CD4-positive, alpha-beta T cell (primary cell): ENCODE measurements around the gene CEP85. TPM values are rescaled to one million over a fixed set of nuclear protein-coding genes. Genes with fewer than 3 reads are reported as not detected.

Experiments used
- ATAC-seq: fragments of 200-7000 bp; cut with Tn5 transposase; one replicate; pipeline ENCODE4 v1.10.0; 2022; ENCODE audit warnings: mild to moderate bottlenecking; ENCODE audit not compliant: poor library complexity
- CTCF ChIA-PET: fragments of 350-600 bp; sonication (Branson Sonifier 250); formaldehyde crosslinking; loops from one replicate; lab custom pipeline; 2021; ENCODE audit warnings: antibody characterized with exemption, inconsistent platforms; lab: Charles Lee
- POLR2A ChIA-PET: fragments of 350-600 bp; sonication (Branson Sonifier 250); formaldehyde crosslinking; loops from one replicate; lab custom pipeline; 2021; ENCODE audit warnings: antibody characterized with exemption, inconsistent platforms; lab: Charles Lee
- DNase-seq, 14 experiments: peaks; one replicate each; pipeline ENCODE4 v3.0.0-alpha.2; 2013 to 2020; ENCODE audit warnings: mixed read lengths in 2 of 14
- H3K27ac ChIP-seq, 2 donors: one replicate each; pipeline versions ENCODE4 v1.5.1 to v1.7.0; 2013; ENCODE audit warnings: low read length in 2 of 2, low read depth in 1 of 2, mild to moderate bottlenecking in 1 of 2
- H3K27me3 ChIP-seq, 2 experiments: 1 replicate in 1 of 2; 2 replicates in 1 of 2; pipeline versions ENCODE4 v1.6.1 to v1.7.0; 2013; ENCODE audit warnings: low read length in 2 of 2, control low read depth in 1 of 2, mild to moderate bottlenecking in 1 of 2, moderate library complexity in 1 of 2; ENCODE audit not compliant: insufficient read depth in 2 of 2, control insufficient read depth in 1 of 2
- H3K36me3 ChIP-seq: one replicate; pipeline ENCODE4 v1.6.1; 2013; ENCODE audit warnings: low read length, control low read depth; ENCODE audit not compliant: insufficient read depth
- H3K4me1 ChIP-seq: one replicate; pipeline ENCODE4 v1.6.1; 2013; ENCODE audit warnings: low read length, control low read depth; ENCODE audit not compliant: insufficient read depth
- H3K4me3 ChIP-seq: one replicate; pipeline ENCODE4 v1.5.1; 2013; ENCODE audit warnings: mild to moderate bottlenecking, low read length, moderate library complexity
- H3K9me3 ChIP-seq, 2 experiments: 1 replicate in 1 of 2; 2 replicates in 1 of 2; pipeline versions ENCODE4 v1.6.1 to v1.7.0; 2013; ENCODE audit warnings: low read length in 2 of 2, mild to moderate bottlenecking in 2 of 2, control low read depth in 1 of 2, moderate library complexity in 1 of 2; ENCODE audit not compliant: control insufficient read depth in 1 of 2, insufficient read depth in 1 of 2
- H3K27ac Mint-ChIP-seq: one replicate; pipeline ENCODE4 v1.8.0; 2020; ENCODE audit warnings: mixed read lengths
- H3K27me3 Mint-ChIP-seq: one replicate; pipeline ENCODE4 v1.8.0; 2021; ENCODE audit warnings: mixed read lengths
- H3K36me3 Mint-ChIP-seq: one replicate; pipeline ENCODE4 v1.8.0; 2021; ENCODE audit warnings: low read depth, mixed read lengths
- H3K4me1 Mint-ChIP-seq: one replicate; pipeline ENCODE4 v1.8.0; 2021; ENCODE audit warnings: low read depth, mixed read lengths
- H3K4me3 Mint-ChIP-seq: one replicate; pipeline ENCODE4 v1.8.0; 2020; ENCODE audit warnings: mild to moderate bottlenecking, mixed read lengths
- H3K9me3 Mint-ChIP-seq: one replicate; pipeline ENCODE4 v1.8.0; 2020; ENCODE audit warnings: mixed read lengths
- CTCF ChIP-seq: fragments of 200-600 bp; IDR thresholded peaks from one replicate; pipeline ENCODE4 v1.8.0; 2022; ENCODE audit warnings: antibody characterized with exemption, mild to moderate bottlenecking
- intact Hi-C, 2 experiments: fragments of 100-400 bp; cut with DNase I in 1 of 2; cut with micrococcal nuclease in 1 of 2; formaldehyde crosslinking; loops; one replicate each; pipeline versions ENCODE4 v1.15.1 to v1.9.0; 2023 to 2025; cut with DNase I, micrococcal nuclease
- total RNA-seq, 174 experiments: library from RNA in 2 of 174; stranded (reverse) in 2 of 174; gene quantifications; one replicate each; pipeline ENCODE4 v1.2.3 and lab custom pipeline; 2021 to 2026

Gene CEP85
- total RNA-seq, 2 experiments from 2014 or later, result 7.6 to 8.4 TPM

DNA sequence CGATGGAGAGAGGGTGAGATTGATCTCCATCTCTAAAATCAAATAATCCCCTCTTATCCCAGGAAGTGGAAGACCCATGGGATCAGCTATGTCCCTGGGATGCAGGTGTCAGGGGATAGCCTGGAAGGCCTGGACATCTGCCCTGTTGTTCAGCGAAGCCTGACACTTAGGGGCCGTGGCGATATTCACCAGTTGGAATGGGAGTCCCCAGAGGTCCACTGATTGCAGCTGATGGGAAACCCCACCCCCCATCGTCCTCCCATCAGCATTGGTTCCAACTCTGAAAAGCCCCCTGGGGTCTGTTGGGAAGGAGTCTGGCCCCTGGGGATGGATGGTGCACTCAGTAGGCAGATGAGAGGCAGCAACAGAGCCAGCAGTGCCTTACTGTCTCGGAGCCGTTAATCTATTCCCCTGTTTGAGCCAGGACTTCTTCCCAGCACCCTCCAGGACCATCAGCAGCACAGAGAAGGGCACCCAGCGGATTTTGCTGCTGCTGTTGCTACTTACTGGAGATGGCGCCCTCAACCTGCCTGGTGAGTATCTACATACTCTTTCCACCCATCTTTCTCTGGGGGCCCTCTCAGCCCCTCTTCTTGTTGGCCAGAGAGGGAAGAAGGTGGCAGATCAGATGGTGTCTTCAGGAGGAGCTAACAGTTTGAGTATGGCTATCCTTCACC, 30.2 kb upstream of the CEP85 start:
- Mint-ChIP-seq H3K27ac (no peak overlapping the region), H3K36me3 (no peaks in the 10 kb centered on the region), H3K4me3 (no peak overlapping the region), H3K9me3 (no peaks in the 10 kb centered on the region), H3K27me3 (no peaks in the 10 kb centered on the region), H3K4me1 (peaks cover 23% of the 10 kb centered on the region)
- peaks cover 34% of the 10 kb centered on the region for H3K4me1 ChIP-seq
- H3K4me3 ChIP-seq, result no peak overlapping the region
- no peak overlapping the region for H3K27ac ChIP-seq
- no peak for ATAC-seq
- TF ChIP-seq CTCF, result no peak
- intact Hi-C loops, result no loop called here
- ChIA-PET POLR2A (no interaction called here), CTCF (interaction anchor here (1.2 to 1.4 kb wide), 2 partner anchors 34 to 117 kb away, joined by 3 read pairs; partner anchors contain the start of gene ZNF593)
- H3K27me3 ChIP-seq, result no peaks in the 10 kb centered on the region
- no peaks in the 10 kb centered on the region for H3K36me3 ChIP-seq
- DNase-seq, result no peak
- no peaks in the 10 kb centered on the region for H3K9me3 ChIP-seq

- no peak for TF ChIP-seq CTCF
- H3K9me3 ChIP-seq, result no peaks in the 10 kb centered on the region
- DNase-seq (no peak), ATAC-seq (no peak)
- no peaks in the 10 kb centered on the region for H3K27me3 ChIP-seq
- ChIA-PET CTCF (interaction anchor here (0.8 to 1.9 kb wide), 4 partner anchors 8 to 207 kb away, joined by 3 to 6 read pairs (median 6); partner anchors contain the start of genes CEP85 and ZNF593), POLR2A (no interaction called here)
- no peak overlapping the region for H3K4me3 ChIP-seq
- H3K4me3 Mint-ChIP-seq, result no peak overlapping the region
- intact Hi-C loops, result no loop called here
- H3K27ac Mint-ChIP-seq, result no peak overlapping the region
- no peaks in the 10 kb centered on the region for H3K36me3 ChIP-seq
- H3K27me3 Mint-ChIP-seq, result no peaks in the 10 kb centered on the region
- no peaks in the 10 kb centered on the region for H3K4me1 ChIP-seq
- H3K27ac ChIP-seq, result no peak overlapping the region
- H3K36me3 Mint-ChIP-seq, result no peaks in the 10 kb centered on the region
- H3K4me1 Mint-ChIP-seq, result no peaks in the 10 kb centered on the region
- no peaks in the 10 kb centered on the region for H3K9me3 Mint-ChIP-seq
Measured at GRCh38 chr1:26210147-26210870, 23.7 kb upstream of the CEP85 start.

DNA sequence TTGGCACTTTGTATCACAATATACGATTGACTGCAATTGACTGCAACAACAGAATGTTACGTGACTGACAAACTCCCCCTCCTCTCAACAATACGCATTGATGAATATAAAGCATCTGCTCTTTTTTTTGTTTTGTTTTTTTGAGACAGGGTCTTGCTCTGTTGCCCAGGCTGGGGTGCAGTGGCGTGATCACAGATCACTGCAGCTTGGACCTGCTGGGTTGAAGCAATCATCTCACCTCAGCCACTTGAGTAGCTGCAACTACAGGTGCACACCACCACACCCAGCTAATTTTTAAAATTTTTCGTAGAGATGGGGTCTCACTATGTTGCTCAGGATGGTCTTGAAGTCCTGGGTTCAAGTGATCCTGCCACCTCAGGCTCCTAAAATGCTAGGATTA, 21.3 kb upstream of the CEP85 start:
- Mint-ChIP-seq H3K4me1 (no peaks in the 10 kb centered on the region), H3K27me3 (no peaks in the 10 kb centered on the region), H3K36me3 (no peaks in the 10 kb centered on the region), H3K9me3 (no peaks in the 10 kb centered on the region), H3K27ac (no peak overlapping the region), H3K4me3 (no peak overlapping the region)
- Histone ChIP-seq H3K36me3 (no peaks in the 10 kb centered on the region), H3K27me3 (no peaks in the 10 kb centered on the region), H3K4me1 (no peaks in the 10 kb centered on the region), H3K4me3 (no peak overlapping the region), H3K27ac (no peak overlapping the region), H3K9me3 (no peaks in the 10 kb centered on the region)
- intact Hi-C loops, result no loop called here
- TF ChIP-seq CTCF, result no peak
- POLR2A ChIA-PET, result interaction anchor here (1.3 kb wide), 1 partner anchor 11 kb away, joined by 4 read pairs; no protein-coding TSS in a partner anchor
- CTCF ChIA-PET, result interaction anchor here (2.5 kb wide), 1 partner anchor 21 kb away, joined by 7 read pairs; the partner anchor contains the start of gene CEP85
- DNase-seq (no peak), ATAC-seq (no peak)
